WERI-Rb-1 (cell line): ENCODE measurements around the gene NUBP1.
A peak's percentile ranks its signal among the peaks of the same experiment; 100 is the strongest.

ENCODE experiments used
- DNase-seq: peaks from one replicate; pipeline ENCODE4 v3.0.0-alpha.2; 2020
- H3K27ac ChIP-seq: fragments of 250-450 bp; sonication (Bioruptor Pico); 2 replicates; pipeline ENCODE4 v1.5.1; 2020; ENCODE audit warnings: mild to moderate bottlenecking, moderate library complexity
- H3K27me3 ChIP-seq: fragments of 250-450 bp; sonication (Bioruptor Pico); 2 replicates; pipeline ENCODE4 v1.5.1; 2021; ENCODE audit warnings: mild to moderate bottlenecking, low read depth, moderate library complexity; ENCODE audit not compliant: insufficient read depth, severe bottlenecking
- H3K36me3 ChIP-seq: fragments of 250-450 bp; sonication (Bioruptor Pico); 2 replicates; pipeline ENCODE4 v1.5.1; 2020; ENCODE audit warnings: mild to moderate bottlenecking, moderate library complexity
- H3K4me3 ChIP-seq: 2 replicates; pipeline ENCODE4 v1.5.1; 2011; ENCODE audit warnings: low read depth, mild to moderate bottlenecking, control low read depth, low read length
- H3K9me3 ChIP-seq: fragments of 250-450 bp; sonication (Bioruptor Pico); 2 replicates; pipeline ENCODE4 v1.5.1; 2021; ENCODE audit warnings: mild to moderate bottlenecking, moderate library complexity; ENCODE audit not compliant: severe bottlenecking
- TF ChIP-seq, protein P1 (sequence below): IDR thresholded peaks from 2 replicates; pipeline ENCODE4 v1.5.1; 2011; ENCODE audit warnings: low read depth, mild to moderate bottlenecking, control low read depth, inconsistent platforms, low read length

Gene NUBP1

DNA sequence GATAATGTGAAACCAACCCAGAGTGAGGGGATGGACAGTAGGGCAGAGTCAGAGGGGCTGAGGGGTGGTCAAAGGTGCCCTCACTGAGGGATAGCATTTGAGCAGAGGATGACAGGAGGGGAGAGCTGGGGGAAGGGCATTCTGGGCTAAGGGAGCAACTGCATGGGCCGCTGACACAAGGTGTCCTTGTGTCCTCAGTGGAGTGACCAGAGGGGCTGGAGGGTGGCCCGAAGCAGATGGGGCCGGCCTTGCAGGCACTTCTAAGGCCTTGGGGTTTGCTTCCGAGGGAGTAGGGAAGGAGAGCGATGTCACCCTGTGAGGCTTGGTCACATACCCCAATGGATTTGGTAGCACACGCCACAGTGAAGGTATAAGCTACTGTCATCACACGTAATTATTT, 10.0 kb downstream of the NUBP1 start:
- DNase-seq = no peak
- no peaks in the 10 kb centered on the region for H3K9me3 ChIP-seq
- H3K36me3 ChIP-seq = peaks cover 35% of the 10 kb centered on the region
- peak overlapping the region; percentile 24; the same call in 1 of the 2 replicates for H3K27ac ChIP-seq
- H3K27me3 ChIP-seq = no peaks in the 10 kb centered on the region
- no peak overlapping the region for H3K4me3 ChIP-seq
- TF ChIP-seq, protein P1, sequence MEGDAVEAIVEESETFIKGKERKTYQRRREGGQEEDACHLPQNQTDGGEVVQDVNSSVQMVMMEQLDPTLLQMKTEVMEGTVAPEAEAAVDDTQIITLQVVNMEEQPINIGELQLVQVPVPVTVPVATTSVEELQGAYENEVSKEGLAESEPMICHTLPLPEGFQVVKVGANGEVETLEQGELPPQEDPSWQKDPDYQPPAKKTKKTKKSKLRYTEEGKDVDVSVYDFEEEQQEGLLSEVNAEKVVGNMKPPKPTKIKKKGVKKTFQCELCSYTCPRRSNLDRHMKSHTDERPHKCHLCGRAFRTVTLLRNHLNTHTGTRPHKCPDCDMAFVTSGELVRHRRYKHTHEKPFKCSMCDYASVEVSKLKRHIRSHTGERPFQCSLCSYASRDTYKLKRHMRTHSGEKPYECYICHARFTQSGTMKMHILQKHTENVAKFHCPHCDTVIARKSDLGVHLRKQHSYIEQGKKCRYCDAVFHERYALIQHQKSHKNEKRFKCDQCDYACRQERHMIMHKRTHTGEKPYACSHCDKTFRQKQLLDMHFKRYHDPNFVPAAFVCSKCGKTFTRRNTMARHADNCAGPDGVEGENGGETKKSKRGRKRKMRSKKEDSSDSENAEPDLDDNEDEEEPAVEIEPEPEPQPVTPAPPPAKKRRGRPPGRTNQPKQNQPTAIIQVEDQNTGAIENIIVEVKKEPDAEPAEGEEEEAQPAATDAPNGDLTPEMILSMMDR = no peak

DNA sequence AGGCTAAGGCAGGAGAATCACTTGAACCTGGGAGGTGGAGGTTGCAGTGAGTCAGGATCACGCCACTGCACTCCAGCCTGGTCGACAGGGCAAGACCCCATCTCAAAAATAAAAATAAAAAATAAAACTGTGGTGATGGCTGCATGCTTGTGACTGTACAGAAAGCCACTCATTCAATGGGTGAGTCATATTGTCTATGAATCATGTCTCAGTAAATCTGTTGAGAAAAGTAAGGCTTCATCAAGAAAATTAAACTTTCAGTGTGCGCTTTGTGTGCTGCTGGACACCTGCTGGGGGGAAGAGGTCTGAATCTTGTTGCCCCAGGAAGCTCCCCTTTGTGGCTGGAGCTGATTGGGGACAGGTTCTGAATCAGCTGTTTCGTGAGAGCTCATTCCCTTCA, 11.3 kb downstream of the NUBP1 start:
- Histone ChIP-seq H3K27me3 (no peaks in the 10 kb centered on the region), H3K27ac (no peak overlapping the region), H3K4me3 (no peak overlapping the region), H3K9me3 (no peaks in the 10 kb centered on the region), H3K36me3 (peaks cover 39% of the 10 kb centered on the region)
- TF ChIP-seq, protein P1 = no peak
- no peak for DNase-seq

DNA sequence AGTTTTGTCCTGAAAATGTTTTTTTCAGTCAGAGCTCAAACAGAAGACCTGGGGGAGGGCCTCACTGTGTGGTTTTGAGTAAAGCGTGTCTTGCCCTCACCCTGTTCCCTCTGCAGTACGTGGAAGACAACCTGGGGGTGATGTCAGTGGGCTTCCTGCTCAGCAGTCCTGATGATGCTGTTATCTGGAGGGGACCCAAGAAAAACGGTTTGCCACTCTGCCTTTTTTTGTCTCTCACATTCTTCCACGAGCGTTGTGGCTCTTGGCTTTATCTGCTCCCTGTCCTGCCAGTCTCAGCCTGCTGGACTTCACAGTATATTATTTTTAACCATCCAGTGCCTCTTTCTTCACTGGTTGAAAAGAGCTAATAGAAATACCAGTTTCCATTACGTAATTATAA, 12.9 kb downstream of the NUBP1 start:
- TF ChIP-seq, protein P1 = no peak
- DNase-seq = no peak
- no peaks in the 10 kb centered on the region for H3K27me3 ChIP-seq
- peaks cover 53% of the 10 kb centered on the region for H3K36me3 ChIP-seq
- H3K4me3 ChIP-seq = no peak overlapping the region
- no peaks in the 10 kb centered on the region for H3K9me3 ChIP-seq
- H3K27ac ChIP-seq = no peak overlapping the region

DNA sequence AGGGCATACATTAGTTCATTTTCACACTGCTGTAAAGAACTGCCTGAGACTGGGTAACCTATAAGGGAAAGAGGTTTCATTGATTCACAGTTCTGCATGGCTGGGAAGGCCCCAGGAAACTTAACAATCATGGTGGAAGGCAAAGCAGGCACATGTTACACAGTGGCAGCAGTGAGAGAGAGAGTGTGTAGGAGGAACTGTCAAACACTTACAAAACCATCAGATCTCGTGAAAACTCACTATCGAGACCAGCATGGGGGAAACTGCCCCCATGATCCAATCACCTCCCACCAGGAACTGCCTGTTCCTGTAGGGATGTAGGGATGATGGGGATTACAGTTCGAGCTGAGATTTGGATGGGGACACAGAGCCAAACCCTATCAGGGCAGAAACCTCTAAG, 17.2 kb downstream of the NUBP1 start:
- TF ChIP-seq, protein P1 = no peak
- H3K4me3 ChIP-seq = no peak overlapping the region
- H3K9me3 ChIP-seq = no peaks in the 10 kb centered on the region
- peaks cover 59% of the 10 kb centered on the region for H3K36me3 ChIP-seq
- no peak overlapping the region for H3K27ac ChIP-seq
- no peak for DNase-seq
- H3K27me3 ChIP-seq = no peaks in the 10 kb centered on the region

DNA sequence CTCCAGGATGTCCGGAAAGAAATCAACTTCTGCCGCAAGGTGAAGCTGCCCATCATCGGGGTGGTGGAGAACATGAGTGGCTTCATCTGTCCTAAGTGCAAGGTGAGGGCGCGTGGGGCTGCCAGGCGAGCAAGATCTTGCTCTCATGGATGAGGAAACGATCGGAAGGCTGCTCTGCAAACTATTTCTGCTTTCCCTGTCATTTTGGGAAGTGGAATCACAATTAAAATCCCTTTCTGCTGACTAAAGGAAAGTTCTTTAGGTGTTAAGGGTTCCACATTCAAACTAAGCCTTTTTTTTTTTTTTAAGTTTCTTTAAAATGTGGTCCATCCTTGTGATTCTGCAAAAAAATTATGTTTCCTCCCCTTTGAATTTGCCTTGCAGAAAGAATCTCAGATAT, 17.7 kb downstream of the NUBP1 start:
- TF ChIP-seq, protein P1 = no peak
- no peak overlapping the region for H3K4me3 ChIP-seq
- no peak for DNase-seq
- peaks cover 59% of the 10 kb centered on the region for H3K36me3 ChIP-seq
- no peaks in the 10 kb centered on the region for H3K27me3 ChIP-seq
- H3K9me3 ChIP-seq = no peaks in the 10 kb centered on the region
- H3K27ac ChIP-seq = no peak overlapping the region

DNA sequence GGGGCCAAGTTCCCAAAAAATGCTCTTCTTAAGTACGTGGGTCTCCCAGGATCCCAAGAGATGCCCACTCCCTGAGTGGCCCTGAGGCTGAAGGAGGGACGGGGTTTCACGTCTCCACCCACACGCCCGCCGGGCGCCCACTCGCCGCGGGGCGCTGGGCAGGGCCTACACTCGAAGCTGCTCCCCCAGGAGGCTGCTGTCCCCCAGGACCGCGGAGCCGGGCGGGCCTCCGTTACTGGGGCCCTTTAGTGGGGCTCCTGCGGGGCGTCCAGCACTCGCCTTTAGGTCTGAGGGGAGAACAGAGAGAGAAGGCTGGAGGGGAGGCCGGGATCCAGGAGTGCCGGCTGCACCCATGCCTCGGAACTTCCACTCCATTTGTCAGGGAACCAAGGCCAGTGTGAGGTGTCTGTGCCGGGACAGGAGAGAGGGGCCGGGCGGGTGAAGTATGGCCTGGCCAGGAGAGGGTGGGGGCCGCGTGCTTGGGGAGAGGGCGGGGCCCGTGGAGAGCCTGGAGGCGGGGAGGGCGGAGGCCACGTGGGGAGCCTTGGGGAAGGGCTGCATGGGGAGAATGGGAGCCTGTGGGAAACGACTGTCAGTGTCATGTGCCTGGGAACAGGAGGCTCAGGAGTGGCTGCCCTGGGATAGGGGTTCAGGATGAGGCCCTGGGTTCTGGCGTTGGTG, 18.8 kb downstream of the NUBP1 start:
- no peak for DNase-seq
- Histone ChIP-seq H3K9me3 (no peaks in the 10 kb centered on the region), H3K27ac (no peak overlapping the region), H3K27me3 (no peaks in the 10 kb centered on the region), H3K4me3 (no peak overlapping the region), H3K36me3 (peaks cover 54% of the 10 kb centered on the region)
- TF ChIP-seq, protein P1 = no peak
